Measurements from ENCODE around the gene GARIN3.

- TF ChIP-seq CTCF (conservative IDR thresholded peaks at IDR 0.05): no peak
- no peak for TF ChIP-seq EZH2 (IDR thresholded peaks at IDR 0.05; ENCODE audit: low read depth)
Observed at GRCh38 chr5:157121709-157122108, 44.4 kb downstream of the GARIN3 start.

Data from PC-9 (cell line).